SK-N-DZ (cell line): Measurements from ENCODE around the gene PRPF18.

Experiments used
- DNase-seq: peaks from one replicate; pipeline ENCODE4 v3.0.0-alpha.2; 2015; ENCODE audit warnings: low spot score

The PRPF18 gene

DNA sequence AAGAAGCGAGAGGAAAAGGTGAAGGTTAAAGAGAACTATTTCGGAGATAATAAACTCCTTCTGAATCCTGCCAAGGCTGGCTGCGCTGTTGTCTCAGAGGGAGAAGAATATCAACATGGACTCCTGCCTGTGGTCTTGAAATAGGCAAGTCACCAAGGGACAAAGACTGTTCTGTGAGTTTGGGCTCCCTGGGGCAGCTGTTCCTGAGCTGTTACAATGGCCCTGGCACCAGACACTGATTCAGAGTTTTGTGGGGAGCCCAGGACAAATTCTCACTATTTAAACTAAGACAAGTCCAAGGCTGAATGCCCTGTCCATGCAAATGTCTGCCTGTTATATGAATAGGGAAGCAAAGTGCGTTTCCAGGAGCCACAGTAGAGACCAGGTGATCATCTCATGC, 81.4 kb downstream of the PRPF18 start:
- DNase-seq = no peak

DNA sequence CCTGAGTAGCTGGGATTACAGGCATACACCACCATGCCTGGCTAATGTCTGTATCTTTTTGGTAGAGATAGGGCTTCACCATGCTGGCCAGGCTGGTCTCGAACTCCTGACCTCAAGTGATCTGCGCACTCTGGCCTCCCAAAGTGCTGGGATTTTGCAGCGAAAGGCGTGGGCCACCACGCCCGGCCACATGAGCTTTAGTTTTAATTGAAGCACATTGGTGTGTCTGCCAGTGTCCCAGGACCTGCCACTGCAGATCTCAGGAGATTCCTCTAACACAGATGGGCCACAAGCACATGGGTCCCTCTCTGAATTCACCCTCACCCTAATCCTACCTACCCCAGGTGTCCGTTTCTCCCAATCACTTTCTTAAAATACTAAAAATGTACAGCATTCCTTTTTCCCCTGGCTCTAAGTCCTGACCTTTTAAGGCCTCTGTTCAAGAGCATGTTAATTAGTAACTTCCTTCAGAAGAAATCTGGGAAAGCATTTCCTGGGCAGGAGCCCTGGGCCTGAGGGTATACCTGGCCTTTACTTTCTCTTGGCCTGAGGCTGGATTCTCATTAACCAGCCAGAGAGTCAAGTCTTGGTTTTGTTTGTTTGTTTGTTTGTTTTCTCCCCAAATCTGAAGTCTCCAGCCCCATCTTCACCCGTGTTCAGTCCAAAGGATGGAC, 82.6 kb downstream of the PRPF18 start:
- no peak for DNase-seq

DNA sequence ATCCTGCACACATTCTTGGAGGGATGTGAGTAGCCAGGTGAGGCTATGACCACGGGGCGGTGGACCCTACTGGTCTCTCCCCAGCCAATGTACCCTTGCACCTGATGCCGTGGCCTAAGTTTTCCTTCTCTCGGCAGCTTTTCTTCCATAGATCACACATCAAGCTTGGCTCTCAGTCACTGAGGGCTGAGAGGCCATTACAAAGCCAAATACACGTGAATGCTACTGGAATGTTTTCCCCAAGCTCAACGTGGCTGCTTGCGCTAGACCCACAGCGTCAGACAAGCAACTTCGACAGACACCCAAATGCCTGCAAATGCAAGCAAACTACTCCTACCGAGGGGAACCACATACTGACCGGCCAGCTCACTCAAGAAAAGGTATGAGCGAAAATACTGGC, 83.1 kb downstream of the PRPF18 start:
- DNase-seq = no peak

DNA sequence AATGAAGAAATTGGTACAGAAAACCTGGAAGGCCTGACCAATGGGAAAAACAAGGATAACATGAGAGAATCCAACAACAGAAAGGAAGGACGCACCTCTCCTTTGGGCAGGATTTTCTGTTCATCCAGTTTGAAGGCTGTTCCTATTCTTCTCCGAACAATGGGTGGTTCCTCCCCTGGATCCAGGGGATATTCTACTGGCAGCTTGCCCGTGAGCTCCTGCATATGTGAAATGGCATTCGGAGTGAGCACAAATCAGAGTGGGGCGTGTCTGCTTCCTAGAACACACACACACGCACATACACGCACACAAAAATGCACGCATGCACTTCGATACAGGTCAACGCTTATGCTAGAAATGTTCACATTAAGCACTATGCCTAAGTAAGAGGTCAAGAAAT, 83.5 kb downstream of the PRPF18 start:
- no peak for DNase-seq

DNA sequence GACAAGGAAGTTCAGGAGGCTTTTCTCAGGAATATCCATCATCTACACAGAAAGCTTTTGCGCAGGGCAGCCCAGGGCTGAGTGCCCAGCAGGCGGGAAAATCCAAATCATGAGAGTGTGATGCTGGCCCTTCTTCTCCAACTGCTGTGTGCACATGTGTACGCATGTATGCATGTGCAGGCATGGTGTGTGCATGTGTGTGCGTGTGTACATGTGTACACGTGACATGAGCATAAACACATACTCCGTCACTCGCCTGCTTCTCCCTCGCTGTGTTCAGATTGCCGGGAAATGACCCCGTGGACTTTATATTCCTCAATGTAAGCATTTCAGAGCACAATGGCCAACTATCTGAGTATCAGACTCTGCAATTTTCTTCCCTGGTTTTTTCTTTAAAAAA, 85.1 kb downstream of the PRPF18 start:
- no peak for DNase-seq

DNA sequence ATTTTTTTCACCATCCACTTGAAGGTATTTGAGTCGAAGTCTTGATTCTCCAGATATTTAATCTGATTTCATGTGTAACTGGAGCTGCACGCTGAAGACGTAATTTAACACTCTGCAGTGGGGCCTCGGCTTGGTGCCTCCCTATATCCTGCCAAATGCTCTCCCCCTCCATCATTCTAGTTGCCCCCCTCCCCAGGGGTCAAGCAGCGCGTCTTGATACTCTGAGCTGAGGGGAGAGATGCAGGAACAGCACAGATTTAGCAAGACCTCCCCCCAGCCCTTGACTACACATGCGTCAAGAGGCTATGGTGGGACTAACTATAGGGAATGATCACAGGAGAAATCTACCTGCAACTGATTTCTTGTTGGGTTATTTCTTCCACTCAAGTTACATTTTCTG, 85.8 kb downstream of the PRPF18 start:
- peak; percentile 90 for DNase-seq

DNA sequence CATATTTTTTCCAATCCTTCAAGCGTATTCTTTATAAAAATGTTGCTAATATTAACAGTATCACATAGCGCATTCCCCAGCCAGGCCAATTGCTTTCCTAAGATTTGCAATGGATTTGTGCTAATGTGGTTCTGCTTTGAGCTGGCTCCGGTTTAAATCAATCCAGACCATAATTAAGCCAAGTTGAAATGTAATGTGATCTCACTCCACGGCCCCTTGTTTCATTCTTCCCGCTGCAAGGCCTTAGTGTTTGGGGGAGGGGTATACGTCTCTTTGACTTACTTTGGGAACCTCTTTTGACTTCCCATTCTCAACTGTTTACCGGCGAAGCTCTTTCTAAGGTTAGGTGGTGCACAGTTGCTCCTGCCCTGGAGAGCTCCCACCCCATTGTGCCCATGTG, 86.4 kb downstream of the PRPF18 start:
- peak; percentile 86 for DNase-seq

DNA sequence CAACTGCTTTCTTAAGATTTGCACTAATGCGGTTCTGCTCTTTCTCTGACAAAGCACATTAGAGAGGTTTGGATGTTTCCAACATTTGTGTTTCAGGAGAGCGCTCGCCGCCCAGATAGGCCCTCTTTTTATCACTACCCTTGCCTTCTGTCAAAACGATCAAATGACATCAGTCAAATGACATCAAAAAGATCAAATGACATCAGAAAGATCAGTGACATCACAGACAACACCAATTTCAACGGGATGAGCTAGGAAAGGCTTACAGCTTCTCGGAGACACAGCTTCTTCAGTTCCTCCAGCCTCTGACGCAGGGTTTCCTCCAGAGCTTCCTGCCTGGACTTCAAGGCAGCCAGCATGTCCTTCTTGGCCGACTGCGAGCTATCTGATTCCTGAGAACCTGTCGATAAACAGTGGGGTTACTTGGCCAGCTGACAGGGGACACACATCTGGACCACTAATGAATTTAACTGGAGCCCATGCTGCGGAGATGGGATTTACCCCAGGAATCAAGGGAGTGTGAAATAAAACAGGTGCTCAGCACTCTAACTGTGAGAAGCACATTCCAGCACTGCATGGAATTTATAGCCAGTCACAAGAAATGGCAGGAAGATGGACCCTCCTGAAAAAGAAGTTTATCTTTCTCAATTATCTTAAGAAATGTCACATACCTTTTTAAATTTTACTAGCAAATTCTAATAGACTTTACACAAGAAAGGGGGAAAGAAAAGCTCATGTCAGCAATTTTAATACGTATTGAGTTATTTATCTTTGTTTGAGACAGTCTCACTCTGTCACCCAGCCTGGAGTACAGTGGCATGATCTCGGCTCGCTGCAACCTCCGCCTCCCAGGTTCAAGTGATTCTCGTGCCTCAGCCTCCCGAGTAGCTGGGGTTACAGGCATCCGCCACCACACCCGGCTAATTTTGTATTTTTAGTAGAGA, 88.2 kb downstream of the PRPF18 start:
- DNase-seq = peak; percentile 22

DNA sequence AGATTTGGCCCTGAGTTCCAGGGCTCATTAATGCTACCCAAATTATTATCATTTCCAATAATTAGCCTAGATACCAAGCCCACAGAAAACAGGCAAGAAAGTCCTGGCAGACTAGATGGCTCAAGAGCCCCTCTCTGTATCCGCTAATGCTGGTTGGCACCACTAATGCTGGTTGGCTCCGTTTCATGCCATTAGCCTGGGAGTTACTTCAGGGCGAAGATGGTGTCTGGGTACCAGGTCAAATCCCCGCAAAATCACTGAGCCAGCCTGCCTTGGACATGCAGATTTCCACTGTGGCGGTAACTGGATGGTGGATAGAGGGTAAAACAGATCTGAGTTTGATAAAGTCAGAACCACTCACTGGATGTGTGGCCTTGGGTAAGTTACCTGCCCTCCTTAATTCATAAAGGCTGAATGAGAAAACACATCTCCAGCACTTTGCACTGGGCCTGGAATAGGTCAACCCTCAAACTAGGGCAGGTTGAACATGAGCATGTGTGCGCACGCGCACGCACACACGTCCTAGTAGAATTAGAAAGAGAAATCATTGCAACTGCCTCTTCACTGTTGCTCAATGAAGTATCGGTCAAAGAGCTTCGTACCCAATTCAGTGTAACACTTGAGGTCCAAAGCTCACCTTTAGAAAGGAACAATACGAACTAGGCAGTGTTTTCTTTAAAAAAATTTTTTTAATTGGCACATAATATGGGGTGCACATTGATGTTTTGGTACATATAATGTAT, 91.5 kb downstream of the PRPF18 start:
- no peak for DNase-seq
